Suprapubic skin (tissue), 3 donors: ENCODE results near the gene FBLN1.

Source experiments
- EP300 ChIP-seq: sonication (generic); formaldehyde crosslinking; IDR thresholded peaks from one replicate; pipeline ENCODE4 v1.6.1; 2017; ENCODE audit warnings: antibody characterized with exemption
- POLR2A ChIP-seq, 2 donors: fragments of 450-650 bp; IDR thresholded peaks; one replicate each; pipeline ENCODE4 v1.6.1; 2017; ENCODE audit warnings: antibody characterized with exemption in 2 of 2, mild to moderate bottlenecking in 2 of 2, moderate library complexity in 2 of 2
- TF ChIP-seq, protein P1 (sequence below), 2 donors: fragments of 200-600 bp in 1 of 2; fragments of 450-650 bp in 1 of 2; sonication (generic) in 1 of 2; IDR thresholded peaks; one replicate each; pipeline ENCODE4 v1.5.1; 2016 to 2019; ENCODE audit warnings: antibody characterized with exemption in 2 of 2, mild to moderate bottlenecking in 1 of 2, moderate library complexity in 1 of 2

DNA sequence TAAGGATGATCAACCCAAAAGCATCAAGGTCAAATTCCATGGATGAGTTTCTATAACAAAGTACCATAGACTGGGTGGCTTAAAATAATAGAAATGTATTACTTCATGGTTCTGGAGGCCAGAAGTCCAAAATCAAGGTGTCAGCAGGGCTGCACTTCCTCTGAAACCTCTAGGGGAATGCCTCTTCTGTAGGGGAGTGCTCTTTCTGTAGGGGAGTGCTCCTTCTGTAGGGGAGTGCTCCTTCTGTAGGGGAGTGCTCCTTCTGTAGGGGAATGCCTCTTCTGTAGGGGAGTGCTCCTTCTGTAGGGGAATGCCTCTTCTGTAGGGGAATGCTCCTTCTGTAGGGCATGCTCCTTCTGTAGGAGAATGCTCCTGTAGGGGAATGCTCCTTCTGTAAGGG lies 65.5 kb downstream of the FBLN1 start:
- TF ChIP-seq, protein P1, sequence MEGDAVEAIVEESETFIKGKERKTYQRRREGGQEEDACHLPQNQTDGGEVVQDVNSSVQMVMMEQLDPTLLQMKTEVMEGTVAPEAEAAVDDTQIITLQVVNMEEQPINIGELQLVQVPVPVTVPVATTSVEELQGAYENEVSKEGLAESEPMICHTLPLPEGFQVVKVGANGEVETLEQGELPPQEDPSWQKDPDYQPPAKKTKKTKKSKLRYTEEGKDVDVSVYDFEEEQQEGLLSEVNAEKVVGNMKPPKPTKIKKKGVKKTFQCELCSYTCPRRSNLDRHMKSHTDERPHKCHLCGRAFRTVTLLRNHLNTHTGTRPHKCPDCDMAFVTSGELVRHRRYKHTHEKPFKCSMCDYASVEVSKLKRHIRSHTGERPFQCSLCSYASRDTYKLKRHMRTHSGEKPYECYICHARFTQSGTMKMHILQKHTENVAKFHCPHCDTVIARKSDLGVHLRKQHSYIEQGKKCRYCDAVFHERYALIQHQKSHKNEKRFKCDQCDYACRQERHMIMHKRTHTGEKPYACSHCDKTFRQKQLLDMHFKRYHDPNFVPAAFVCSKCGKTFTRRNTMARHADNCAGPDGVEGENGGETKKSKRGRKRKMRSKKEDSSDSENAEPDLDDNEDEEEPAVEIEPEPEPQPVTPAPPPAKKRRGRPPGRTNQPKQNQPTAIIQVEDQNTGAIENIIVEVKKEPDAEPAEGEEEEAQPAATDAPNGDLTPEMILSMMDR (IDR thresholded peaks at IDR 0.05) = no peak
- no peak for TF ChIP-seq POLR2A (IDR thresholded peaks at IDR 0.05)
- no peak for TF ChIP-seq EP300
